ENCODE measurements around the gene NMRK2.
"Not testable (repeated sequence)": the region's sequence is repeated elsewhere in the genome, so short reads cannot be mapped to it uniquely, and the experiment has no call there.

Gene NMRK2

GRCh38 chr19:3932931-3933810 lies at the start of gene NMRK2:
TSS of gene NMRK2 (plus strand) at chr19:3933069. CDS start at chr19:3933672, 603 bp downstream.
- no peak for DNase-seq (ENCODE audit: low spot score)

GRCh38 chr19:3890591-3890990 lies 42.3 kb upstream of the NMRK2 start:
- DNase-seq (ENCODE audit: low spot score), result no peak

GRCh38 chr19:3893509-3894179 lies 39.2 kb upstream of the NMRK2 start:
- DNase-seq (ENCODE audit: low spot score), result no peak

DNA sequence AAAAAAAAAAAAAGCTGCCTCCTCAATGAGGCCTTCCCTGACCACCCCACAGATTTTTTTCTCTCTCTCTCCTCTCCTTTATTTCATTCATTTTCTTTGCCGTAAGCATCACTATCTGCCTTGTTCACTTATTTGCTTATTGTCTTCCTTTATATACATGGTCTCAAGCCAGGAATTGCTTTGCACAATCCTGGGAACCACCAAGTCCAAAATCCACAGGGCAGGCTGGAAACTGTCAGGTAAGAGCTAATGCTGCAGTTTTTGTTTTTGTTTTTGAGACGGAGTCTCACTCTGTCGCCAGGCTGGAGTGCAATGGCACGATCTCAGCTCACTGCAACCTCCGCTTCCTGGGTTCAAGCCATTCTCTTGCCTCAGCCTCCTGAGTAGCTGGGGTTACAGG lies 37.9 kb upstream of the NMRK2 start:
- DNase-seq (ENCODE audit: low spot score), result not testable (repeated sequence)

- no peak for DNase-seq (ENCODE audit: low spot score)
Measured at GRCh38 chr19:3895788-3896187, 37.1 kb upstream of the NMRK2 start.

DNA sequence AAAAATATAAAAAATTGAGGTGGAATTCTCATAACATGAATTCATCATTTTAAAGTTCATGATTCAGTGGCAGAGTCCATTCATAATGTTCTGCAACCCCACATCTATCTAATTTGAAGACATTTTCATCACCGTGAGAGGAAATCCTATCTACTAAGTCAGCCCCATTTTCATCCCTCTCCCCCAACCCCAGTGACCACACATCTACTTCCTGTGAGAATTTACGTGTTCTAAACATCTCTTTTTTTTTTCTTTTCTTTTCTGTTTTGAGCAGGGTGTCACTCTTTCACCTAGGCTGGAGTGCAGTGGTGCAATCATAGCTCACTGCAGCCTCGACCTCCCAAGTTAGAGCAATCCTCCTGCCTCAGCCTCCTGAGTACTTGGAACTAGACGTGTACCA lies 34.9 kb upstream of the NMRK2 start:
- no peak for DNase-seq (ENCODE audit: low spot score)

DNA sequence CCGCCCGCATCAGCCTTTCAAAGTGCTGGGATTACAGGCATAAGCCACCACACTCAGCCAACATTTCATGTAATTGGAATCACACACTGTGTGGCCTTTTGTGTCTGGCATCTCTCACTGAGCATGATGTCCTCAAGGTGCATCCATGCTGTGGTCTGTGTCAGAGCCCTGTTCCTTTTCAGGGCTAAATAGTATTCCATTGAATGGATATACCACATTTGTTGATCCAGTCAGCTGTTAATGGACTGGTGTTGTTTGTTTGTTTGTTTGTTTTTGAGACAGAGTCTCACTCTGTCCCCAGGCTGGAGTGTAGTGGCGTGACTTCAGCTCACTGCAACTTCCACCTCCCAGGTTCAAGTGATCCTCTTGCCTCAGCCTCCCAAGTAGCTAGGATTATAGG lies 34.4 kb upstream of the NMRK2 start:
- no peak for DNase-seq (ENCODE audit: low spot score)

GRCh38 chr19:3899531-3900294 lies 33.2 kb upstream of the NMRK2 start:
- DNase-seq (ENCODE audit: low spot score), result no peak

DNA sequence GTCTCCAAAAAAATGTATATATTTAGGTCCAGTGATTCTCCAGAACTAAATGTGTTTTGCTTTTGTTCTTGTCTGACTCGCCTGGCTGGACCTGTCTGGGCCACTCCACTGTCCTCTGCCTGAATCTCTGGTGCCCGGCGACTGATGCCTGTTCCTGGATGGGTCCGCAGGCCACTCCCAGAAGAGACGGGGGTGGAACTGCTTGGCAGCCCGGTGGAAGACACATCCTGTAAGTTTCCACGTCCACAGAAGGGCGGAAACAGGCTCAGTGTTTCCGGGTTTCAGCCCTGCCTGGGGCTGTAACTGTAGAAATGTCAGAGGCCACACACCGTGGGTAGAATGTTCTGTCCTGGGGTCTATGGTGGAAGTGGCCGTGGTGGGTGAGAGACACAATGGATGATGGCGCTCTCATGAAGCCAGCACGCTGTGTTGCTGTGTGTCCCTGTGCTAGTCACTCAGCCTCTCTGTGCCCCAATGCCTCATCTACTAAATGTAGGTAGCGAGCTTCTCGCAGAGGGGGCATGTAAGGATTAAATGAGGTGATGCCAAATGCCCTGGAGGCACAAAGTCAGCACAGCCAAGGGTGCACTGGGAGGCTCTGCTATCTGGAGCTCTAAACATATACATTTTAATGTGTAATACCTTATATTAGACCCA lies 30.4 kb upstream of the NMRK2 start:
- DNase-seq (ENCODE audit: low spot score), result no peak

DNA sequence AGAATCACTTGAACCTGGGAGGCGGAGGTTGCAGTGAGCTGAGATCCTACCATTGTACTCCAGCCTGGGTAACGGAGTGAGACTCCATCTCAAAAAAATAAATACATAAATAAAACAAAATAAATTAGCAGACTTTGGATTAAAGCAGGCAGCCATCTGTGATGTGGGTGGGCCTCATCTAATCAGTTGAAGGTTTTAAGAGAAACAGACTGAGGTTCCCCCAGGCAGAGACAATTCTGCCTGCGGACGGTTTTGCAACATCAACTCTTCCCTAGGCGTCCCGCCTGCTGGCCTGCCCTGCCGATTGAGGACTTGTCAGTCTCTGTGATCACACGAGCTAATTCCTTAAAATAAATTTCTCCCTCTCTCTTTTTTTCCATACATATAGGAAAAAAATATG lies 28.6 kb upstream of the NMRK2 start:
- no peak for DNase-seq (ENCODE audit: low spot score)

GRCh38 chr19:3907626-3908265 lies 25.1 kb upstream of the NMRK2 start:
- no peak for DNase-seq (ENCODE audit: low spot score)

DNA sequence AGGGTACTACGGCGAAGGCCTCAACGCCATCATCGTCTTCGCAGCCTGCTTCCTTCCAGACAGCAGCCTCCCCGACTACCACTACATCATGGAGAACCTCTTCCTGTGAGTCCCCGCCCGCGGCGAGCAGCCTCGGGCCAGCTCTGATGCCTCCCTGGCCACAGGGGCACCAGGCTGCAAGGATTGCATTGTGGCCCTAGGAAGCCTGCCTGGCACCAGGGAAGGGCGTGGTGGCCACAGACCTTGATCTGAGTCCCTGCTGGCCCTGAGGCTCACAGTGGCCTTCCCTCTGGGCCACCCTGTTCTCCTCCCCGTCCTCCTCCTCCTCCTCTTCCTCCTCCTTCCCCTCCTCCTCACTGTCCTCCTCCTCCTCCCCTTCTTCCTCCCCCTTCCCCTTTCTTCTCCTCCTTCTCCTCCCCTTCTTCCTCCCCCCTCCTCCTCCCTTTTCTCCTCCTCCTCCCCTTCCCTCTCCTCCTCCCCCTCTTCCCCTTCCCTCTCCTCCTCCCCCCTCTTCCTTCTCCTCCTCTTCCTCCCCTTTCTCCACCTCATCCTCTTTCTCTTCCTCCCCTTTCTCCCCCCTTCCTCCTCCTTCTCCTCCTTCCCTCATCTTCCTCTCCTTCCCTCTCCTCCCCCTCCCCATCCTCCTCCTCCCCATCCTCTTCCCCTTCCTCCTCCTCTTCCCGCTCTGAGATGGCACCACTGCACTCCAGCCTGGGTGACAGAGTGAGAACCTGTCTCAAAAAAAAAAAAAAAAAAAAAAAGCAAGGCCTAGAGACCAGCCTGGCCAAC lies 24.4 kb upstream of the NMRK2 start:
- no peak for DNase-seq (ENCODE audit: low spot score)

DNA sequence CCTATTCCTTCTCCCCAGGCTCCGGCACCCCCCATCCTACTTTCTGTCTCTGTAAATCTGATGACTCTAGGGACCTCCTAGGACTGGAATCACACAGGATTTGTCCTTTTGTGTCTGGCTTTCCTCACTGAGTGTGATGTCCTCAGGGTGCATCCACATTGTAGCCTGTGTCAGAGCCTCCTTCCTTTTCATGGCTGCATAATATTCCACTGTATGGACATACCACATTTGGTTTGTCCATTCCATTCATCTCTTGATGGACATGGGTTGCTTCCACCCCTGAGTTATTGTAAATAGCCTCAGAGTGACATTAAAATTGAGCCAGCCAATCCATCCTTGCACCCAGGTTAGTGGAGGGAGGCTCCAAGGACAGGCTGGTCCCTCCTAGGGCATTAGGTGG lies 22.8 kb upstream of the NMRK2 start:
- no peak for DNase-seq (ENCODE audit: low spot score)

DNA sequence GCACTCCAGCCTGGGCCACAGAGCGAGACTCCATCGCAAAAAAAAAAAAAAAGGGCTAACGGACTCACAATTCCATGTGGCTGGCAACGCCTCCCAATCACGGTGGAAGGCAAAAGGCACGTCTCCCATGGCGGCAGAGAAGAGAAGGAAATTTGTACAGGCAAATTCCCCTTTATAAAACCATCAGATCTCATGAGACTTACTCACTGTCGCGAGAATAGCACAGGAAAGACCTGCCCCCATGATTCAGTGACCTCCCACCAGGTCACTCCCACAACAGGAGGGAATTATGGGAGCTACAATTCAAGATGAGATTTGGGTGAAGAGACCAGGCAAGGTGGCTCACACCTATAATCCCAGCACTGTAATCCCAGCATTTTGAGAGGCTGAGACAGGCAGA lies 18.7 kb upstream of the NMRK2 start:
- no peak for DNase-seq (ENCODE audit: low spot score)

DNA sequence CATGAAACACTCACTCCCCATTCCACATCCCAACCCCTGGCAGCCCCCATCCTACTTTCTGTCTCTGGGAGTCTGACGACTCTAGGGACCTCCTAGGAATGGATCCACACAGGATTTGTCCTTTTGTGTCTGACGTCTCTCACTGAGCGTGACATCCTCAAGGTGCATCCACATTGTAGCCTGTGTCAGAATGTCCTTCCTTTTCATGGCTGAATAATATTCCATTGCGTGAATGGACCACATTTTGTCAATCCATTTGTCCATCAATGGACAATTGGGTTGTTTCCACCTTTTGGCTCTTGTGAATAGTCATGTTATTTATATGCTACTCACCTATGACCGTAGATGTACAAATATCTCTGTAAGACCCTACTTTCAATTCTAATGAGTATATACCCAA lies 16.8 kb upstream of the NMRK2 start:
- no peak for DNase-seq (ENCODE audit: low spot score)

DNA sequence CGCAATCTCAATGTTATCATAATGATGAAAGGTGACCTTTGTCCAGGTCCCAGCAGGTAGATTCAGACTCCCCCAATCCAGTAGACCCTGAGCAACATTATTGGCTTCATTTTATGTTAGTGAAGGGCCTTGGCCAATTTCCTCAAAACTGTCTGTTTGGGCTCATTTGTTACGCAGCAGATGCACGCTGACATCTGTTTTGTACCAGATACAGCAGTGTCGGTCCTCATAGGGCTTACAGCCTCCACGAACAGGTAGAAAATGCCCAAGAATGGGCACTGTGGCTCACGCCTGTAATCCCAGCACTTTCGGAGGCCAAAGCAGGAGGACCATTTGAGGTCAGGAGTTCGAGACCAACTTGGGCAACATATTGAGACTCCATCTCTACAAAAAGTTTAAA lies 13.1 kb upstream of the NMRK2 start:
- DNase-seq (ENCODE audit: low spot score), result no peak

DNA sequence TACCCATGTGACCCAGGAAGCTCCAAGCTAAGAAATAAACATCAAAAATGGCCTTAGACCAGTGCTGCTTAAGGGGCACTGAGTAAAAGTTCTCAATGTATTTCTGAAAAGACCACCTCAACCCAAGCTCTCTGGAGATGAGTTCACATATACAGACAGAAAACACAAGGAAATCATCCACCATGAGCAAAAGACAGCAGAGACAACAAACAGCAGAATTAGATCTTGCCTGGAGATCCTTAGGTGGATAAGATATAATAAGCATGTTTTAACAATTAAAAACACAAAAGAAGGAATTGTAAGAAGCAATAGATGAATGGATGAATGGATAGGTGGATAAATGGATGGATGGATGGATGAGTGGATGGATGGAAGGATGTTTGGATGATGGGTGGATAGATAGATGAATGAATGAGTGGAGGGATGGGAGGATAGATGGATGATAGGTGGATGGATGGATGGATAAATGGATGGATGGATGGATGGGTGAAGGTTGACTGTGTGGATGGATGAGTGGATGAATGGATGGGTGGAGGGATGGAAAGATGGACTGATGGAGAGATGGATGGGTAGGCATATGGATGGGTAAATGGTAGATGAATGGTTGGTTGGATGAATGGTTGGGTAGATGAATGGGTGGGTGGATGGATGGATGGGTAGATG lies 9.6 kb upstream of the NMRK2 start:
- DNase-seq (ENCODE audit: low spot score), result no peak

- no peak for DNase-seq (ENCODE audit: low spot score)
Measured at GRCh38 chr19:3923912-3924311, 9.0 kb upstream of the NMRK2 start.

DNA sequence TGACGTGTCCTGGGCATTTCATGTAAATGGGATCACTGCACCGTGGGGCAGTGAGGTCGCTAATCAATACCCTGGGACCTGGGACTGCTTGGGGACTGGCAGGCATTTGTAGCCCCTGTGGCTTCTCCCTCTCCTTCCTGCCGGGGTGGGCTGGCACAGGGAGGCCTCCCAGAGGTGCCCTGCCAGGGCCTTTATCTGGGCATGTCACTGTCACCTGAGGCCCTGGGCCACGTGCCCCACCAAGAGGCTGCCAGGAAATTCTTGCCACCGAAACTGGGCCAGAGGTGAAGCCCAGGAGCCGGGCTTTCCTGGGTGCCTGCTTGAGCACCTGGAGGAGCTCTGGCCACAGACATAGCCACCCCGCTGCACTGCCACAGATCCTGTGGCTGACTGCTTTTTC lies 1.8 kb upstream of the NMRK2 start:
- no peak for DNase-seq (ENCODE audit: low spot score)
